HFFc6 (cell line): ENCODE data around the gene ASB18. TPM values are rescaled to one million over a fixed set of nuclear protein-coding genes. Genes with fewer than 3 reads are reported as not detected.
A peak's percentile ranks its signal among the peaks of the same experiment; 100 is the strongest.

Experiments
- DNase-seq: peaks from one replicate; pipeline ENCODE4 v3.0.0-alpha.2; 2018
- H3K27ac Mint-ChIP-seq: 2 replicates; pipeline ENCODE4 v1.8.0; 2020; ENCODE audit warnings: mild to moderate bottlenecking, mixed read lengths
- H3K27me3 Mint-ChIP-seq: 2 replicates; pipeline ENCODE4 v1.8.0; 2021; ENCODE audit warnings: mild to moderate bottlenecking, moderate library complexity, mixed read lengths; ENCODE audit not compliant: insufficient read depth
- H3K36me3 Mint-ChIP-seq: 2 replicates; pipeline ENCODE4 v1.8.0; 2021; ENCODE audit warnings: low read depth, mixed read lengths
- H3K4me1 Mint-ChIP-seq: 2 replicates; pipeline ENCODE4 v1.8.0; 2020; ENCODE audit warnings: low read depth, mixed read lengths
- H3K4me3 Mint-ChIP-seq: 2 replicates; pipeline ENCODE4 v1.8.0; 2020; ENCODE audit warnings: mild to moderate bottlenecking, moderate library complexity, mixed read lengths
- H3K9me3 Mint-ChIP-seq: 2 replicates; pipeline ENCODE4 v1.8.0; 2020; ENCODE audit warnings: mild to moderate bottlenecking, mixed read lengths
- CTCF ChIP-seq: fragments of 200-600 bp; sonication (generic); IDR thresholded peaks from 2 replicates; pipeline ENCODE4 v1.5.0; 2021; ENCODE audit warnings: antibody characterized with exemption, mild to moderate bottlenecking
- total RNA-seq, 6 experiments: library from RNA; stranded (reverse); fragmentation: NEBNext Ultra II Directional; extraction: Animal tissue kit (Norgen Biotek cat#: 25700); gene quantifications; 2 replicates in 1 of 6; 3 replicates in 5 of 6; pipeline ENCODE4 v1.2.3, GENCODE V29; 2021

ASB18 gene
- total RNA-seq, 6 experiments from 2014 or later = not detected

GRCh38 chr2:236167297-236168109 lies 96.7 kb downstream of the ASB18 start:
- peak; percentile 7; the same call in 1 of the 2 replicates for TF ChIP-seq CTCF
- Mint-ChIP-seq H3K9me3 (no peaks in the 10 kb centered on the region; the same call in 1 of the 2 replicates), H3K27ac (no peak overlapping the region), H3K36me3 (no peaks in the 10 kb centered on the region), H3K4me3 (no peak overlapping the region), H3K4me1 (peaks cover 16% of the 10 kb centered on the region; the same call in 1 of the 2 replicates), H3K27me3 (peaks cover 60% of the 10 kb centered on the region)
- peak; percentile 12 for DNase-seq

GRCh38 chr2:236166796-236167296 lies 97.4 kb downstream of the ASB18 start:
- Mint-ChIP-seq H3K9me3 (no peaks in the 10 kb centered on the region; the same call in 1 of the 2 replicates), H3K27ac (no peak overlapping the region), H3K36me3 (no peaks in the 10 kb centered on the region), H3K4me1 (peaks cover 12% of the 10 kb centered on the region; the same call in 1 of the 2 replicates), H3K4me3 (peak overlapping the region; percentile 75; the same call in 1 of the 2 replicates), H3K27me3 (peaks cover 54% of the 10 kb centered on the region)
- TF ChIP-seq CTCF = no peak
- no peak for DNase-seq

GRCh38 chr2:236165842-236166795 lies 98.1 kb downstream of the ASB18 start:
- Mint-ChIP-seq H3K27ac (no peak overlapping the region), H3K4me1 (peaks cover 11% of the 10 kb centered on the region; the same call in 1 of the 2 replicates), H3K27me3 (peaks cover 53% of the 10 kb centered on the region), H3K36me3 (no peaks in the 10 kb centered on the region), H3K4me3 (peak overlapping the region; percentile 75), H3K9me3 (no peaks in the 10 kb centered on the region; the same call in 1 of the 2 replicates)
- DNase-seq = no peak
- no peak for TF ChIP-seq CTCF

- no peak for TF ChIP-seq CTCF
- Mint-ChIP-seq H3K27me3 (peaks cover 50% of the 10 kb centered on the region), H3K36me3 (no peaks in the 10 kb centered on the region), H3K9me3 (no peaks in the 10 kb centered on the region; the same call in 1 of the 2 replicates), H3K4me1 (peaks cover 11% of the 10 kb centered on the region; the same call in 1 of the 2 replicates), H3K4me3 (no peak overlapping the region), H3K27ac (no peak overlapping the region)
- DNase-seq = no peak
Measured at GRCh38 chr2:236164925-236165841, 99.0 kb downstream of the ASB18 start.
